PC-9 (cell line): ENCODE results near the gene HSPBP1.

ENCODE experiments used
- EZH2 ChIP-seq: fragments of 200-600 bp; sonication (generic); IDR thresholded peaks from 2 replicates; pipeline ENCODE4 v1.8.0; 2017; ENCODE audit warnings: antibody characterized with exemption, low read depth
- TF ChIP-seq, protein P1 (sequence below): fragments of 200-600 bp; sonication (generic); conservative IDR thresholded peaks from 2 replicates; pipeline ENCODE4 v1.6.1; 2017; ENCODE audit warnings: mixed run types, antibody characterized with exemption, mild to moderate bottlenecking, moderate library complexity

DNA sequence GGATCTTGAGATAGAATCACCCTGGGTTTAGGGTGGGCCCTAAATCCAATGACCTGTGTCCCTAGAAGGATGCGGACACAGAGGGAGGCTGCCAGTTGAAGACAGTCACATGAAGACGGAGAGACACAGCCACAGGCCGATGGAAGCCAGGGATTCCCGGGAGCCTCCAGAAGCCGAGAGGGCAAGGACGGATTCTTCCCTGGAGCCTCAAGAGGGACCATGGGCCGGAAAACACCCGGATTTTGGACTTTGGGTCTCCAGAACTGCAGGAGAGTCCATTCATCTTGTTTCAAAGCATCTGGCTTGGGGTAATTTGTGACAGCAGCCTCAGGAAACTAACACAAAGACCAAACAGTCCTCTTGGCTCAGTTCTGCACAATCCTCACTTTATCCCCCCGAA, 53.6 kb downstream of the HSPBP1 start:
- TF ChIP-seq, protein P1, sequence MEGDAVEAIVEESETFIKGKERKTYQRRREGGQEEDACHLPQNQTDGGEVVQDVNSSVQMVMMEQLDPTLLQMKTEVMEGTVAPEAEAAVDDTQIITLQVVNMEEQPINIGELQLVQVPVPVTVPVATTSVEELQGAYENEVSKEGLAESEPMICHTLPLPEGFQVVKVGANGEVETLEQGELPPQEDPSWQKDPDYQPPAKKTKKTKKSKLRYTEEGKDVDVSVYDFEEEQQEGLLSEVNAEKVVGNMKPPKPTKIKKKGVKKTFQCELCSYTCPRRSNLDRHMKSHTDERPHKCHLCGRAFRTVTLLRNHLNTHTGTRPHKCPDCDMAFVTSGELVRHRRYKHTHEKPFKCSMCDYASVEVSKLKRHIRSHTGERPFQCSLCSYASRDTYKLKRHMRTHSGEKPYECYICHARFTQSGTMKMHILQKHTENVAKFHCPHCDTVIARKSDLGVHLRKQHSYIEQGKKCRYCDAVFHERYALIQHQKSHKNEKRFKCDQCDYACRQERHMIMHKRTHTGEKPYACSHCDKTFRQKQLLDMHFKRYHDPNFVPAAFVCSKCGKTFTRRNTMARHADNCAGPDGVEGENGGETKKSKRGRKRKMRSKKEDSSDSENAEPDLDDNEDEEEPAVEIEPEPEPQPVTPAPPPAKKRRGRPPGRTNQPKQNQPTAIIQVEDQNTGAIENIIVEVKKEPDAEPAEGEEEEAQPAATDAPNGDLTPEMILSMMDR: no peak
- no peak for TF ChIP-seq EZH2
